Heart left ventricle (tissue), 16 donors: ENCODE results near the gene OR52I2. TPM values are rescaled to one million over a fixed set of nuclear protein-coding genes. Genes with fewer than 3 reads are reported as not detected.

Source experiments
- ATAC-seq, 4 donors: fragments of 200-7000 bp; cut with Tn5 transposase; one replicate each; pipeline ENCODE4 v1.9.1; 2020 to 2022; ENCODE audit warnings: moderate library complexity in 4 of 4, mild to moderate bottlenecking in 3 of 4, moderate number of reproducible peaks in 1 of 4
- DNase-seq, 5 donors: peaks; one replicate each; pipeline ENCODE4 v3.0.0-alpha.2; 2020
- H3K27ac ChIP-seq, 12 donors: fragments of 200-600 bp; sonication (generic) in 4 of 12; one replicate each; pipeline versions ENCODE4 v1.5.0 to v1.8.0; 2016 to 2022; ENCODE audit warnings: mild to moderate bottlenecking in 2 of 12
- H3K27me3 ChIP-seq, 9 donors: fragments of 200-600 bp; sonication (generic) in 2 of 9; one replicate each; pipeline versions ENCODE4 v1.5.1 to v1.8.0; 2016 to 2022; ENCODE audit warnings: mild to moderate bottlenecking in 3 of 9
- H3K36me3 ChIP-seq, 9 donors: fragments of 200-600 bp; sonication (generic) in 2 of 9; one replicate each; pipeline versions ENCODE4 v1.5.0 to v1.8.0; 2018 to 2022; ENCODE audit warnings: mild to moderate bottlenecking in 2 of 9
- H3K4me1 ChIP-seq, 12 donors: fragments of 200-600 bp; sonication (generic) in 4 of 12; one replicate each; pipeline versions ENCODE4 v1.5.0 to v1.8.0; 2016 to 2022; ENCODE audit warnings: mild to moderate bottlenecking in 3 of 12
- H3K4me3 ChIP-seq, 12 donors: fragments of 200-600 bp; sonication (generic) in 4 of 12; one replicate each; pipeline versions ENCODE4 v1.5.0 to v1.8.0; 2017 to 2022; ENCODE audit warnings: mild to moderate bottlenecking in 9 of 12, moderate library complexity in 4 of 12
- H3K9me3 ChIP-seq, 12 donors: fragments of 200-600 bp; sonication (generic) in 4 of 12; one replicate each; pipeline versions ENCODE4 v1.5.0 to v1.8.0; 2016 to 2022; ENCODE audit warnings: mild to moderate bottlenecking in 1 of 12
- CTCF ChIP-seq, 12 donors: fragments of 200-600 bp; sonication (generic) in 4 of 12; IDR thresholded peaks; one replicate each; pipeline versions ENCODE4 v1.5.0 to v1.8.0; 2018 to 2022; ENCODE audit warnings: antibody characterized with exemption in 12 of 12, mild to moderate bottlenecking in 5 of 12
- POLR2A ChIP-seq, 2 donors: fragments of 450-650 bp; IDR thresholded peaks; one replicate each; pipeline ENCODE4 v1.6.1; 2017; ENCODE audit warnings: antibody characterized with exemption in 2 of 2, mild to moderate bottlenecking in 2 of 2, moderate library complexity in 2 of 2
- WGBS, 4 donors: extraction: QIAGEN DNeasy Blood & Tissue Kit in 2 of 4; methylation state at CpG; one replicate each; pipeline versions ENCODE4 v1.1.5 to v1.1.7; 2013 to 2018; 5-methylcytosine and 5-hydroxymethylcytosine counted together
- intact Hi-C, 10 donors: fragments of 100-400 bp; cut with DNase I; formaldehyde crosslinking; loops; one replicate each; pipeline versions ENCODE4 v1.11.1 to v1.14.2; 2022
- polyA plus RNA-seq, 2 donors: library from polyadenylated mRNA; stranded (reverse); fragments of 200-250 nt; gene quantifications; one replicate each; pipeline ENCODE4 v1.2.3, GENCODE V29; 2013
- total RNA-seq, 9 donors: library from RNA; depleted of rRNA in 2 of 9; stranded (reverse); fragments of >200 nt in 2 of 9; fragmentation: NEBNext Ultra II Directional in 3 of 9; extraction: Animal tissue kit (Norgen Biotek cat#: 25700) in 3 of 9; gene quantifications; one replicate each; pipeline versions ENCODE4 v1.1.0 to v1.2.4, GENCODE V29; 2016 to 2023
- donor health status: ischemic (EF 13 %, LVEDD 7.1; RV severe dilation, severe dysfunction).
- donor health status: healthy with polysubstance abuse.
- donor health status: DM: no; HTN: yes; CAD: no.
- donor health status: DM: no; HTN: no; CAD: no.
- donor health status: ischemic (EF 25% LVEDD 6.9; RV normal size, moderate dysfunction).
- donor health status: ischemic (EF 25% LVEDD 5.7; RV mildly dilated, moderate dysfunction).
- donor health status: healthy.
- donor health status: DM: yes; HTN: yes; CAD: no.
- donor health status: ischemic (EF 35%, LVEDD 5.7; RV mildly dilated, moderate dysfunction).
- donor health status: nonischemic (EF 11% LVEDD 7.7; RV severe dilation, severe dysfunction).
- donor health status: DM: yes; HTN: yes; CAD: no.
- donor health status: PGD.
- donor health status: ischemic (EF 29% LVEDD 5.4; RV normal size, mild dysfunction).
- donor health status: nonischemic (EF 23%, LVEDD 6.1; RV moderate dilation, normal function).

Gene OR52I2
- total and polyA plus RNA-seq, 11 donors, result not detected

DNA sequence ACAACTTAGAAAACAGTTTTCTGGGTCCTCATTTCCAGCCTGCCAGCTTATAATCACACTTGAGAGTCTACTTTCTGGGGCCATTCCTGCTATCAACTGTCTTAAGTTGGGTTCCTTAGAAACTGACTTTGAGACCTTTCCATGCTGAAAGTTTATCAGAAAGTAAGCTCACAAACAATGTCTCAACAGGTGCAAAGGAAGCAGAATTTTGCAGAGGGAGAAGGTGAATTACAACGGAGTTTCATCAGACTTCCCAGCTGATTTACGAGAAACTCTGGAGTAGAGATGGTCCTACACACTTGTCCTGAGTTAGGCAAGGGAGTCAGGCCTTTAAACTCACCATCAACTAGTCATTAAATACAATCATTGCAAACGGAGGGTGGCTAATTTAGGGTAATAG is 4.7 kb upstream of the OR52I2 start:
- H3K27ac ChIP-seq, result no peak overlapping the region
- peaks cover 0 to 19% (median 0%) of the 10 kb centered on the region in 9 donors for H3K27me3 ChIP-seq
- H3K9me3 ChIP-seq, result no peaks in the 10 kb centered on the region
- ATAC-seq (no peak), DNase-seq (no peak)
- no peaks in the 10 kb centered on the region for H3K36me3 ChIP-seq
- intact Hi-C loops, result no loop called here
- H3K4me1 ChIP-seq, result no peaks in the 10 kb centered on the region
- H3K4me3 ChIP-seq, result no peak overlapping the region
- no peak for TF ChIP-seq POLR2A (IDR thresholded peaks at IDR 0.05)
- TF ChIP-seq CTCF (IDR thresholded peaks at IDR 0.05), result no peak
- 59 to 66% (median 63%) methylated on average over 3 of the region's 3 CpGs for WGBS, 4 donors

- TF ChIP-seq CTCF (IDR thresholded peaks at IDR 0.05) (no peak), POLR2A (IDR thresholded peaks at IDR 0.05) (no peak)
- no peak overlapping the region for H3K4me3 ChIP-seq
- intact Hi-C loops, result no loop called here
- ATAC-seq (no peak), DNase-seq (no peak)
- H3K9me3 ChIP-seq, result no peaks in the 10 kb centered on the region
- no peak overlapping the region for H3K27ac ChIP-seq
- no peaks in the 10 kb centered on the region for H3K36me3 ChIP-seq
- H3K27me3 ChIP-seq, result peaks cover 0 to 19% (median 0%) of the 10 kb centered on the region in 9 donors
- 78 to 89% (median 87%) methylated on average over 2 of the region's 2 CpGs for WGBS, 4 donors
- H3K4me1 ChIP-seq, result no peaks in the 10 kb centered on the region
These were observed 3.8 kb upstream of the OR52I2 start for GRCh38 chr11:4577761-4578160.

DNA sequence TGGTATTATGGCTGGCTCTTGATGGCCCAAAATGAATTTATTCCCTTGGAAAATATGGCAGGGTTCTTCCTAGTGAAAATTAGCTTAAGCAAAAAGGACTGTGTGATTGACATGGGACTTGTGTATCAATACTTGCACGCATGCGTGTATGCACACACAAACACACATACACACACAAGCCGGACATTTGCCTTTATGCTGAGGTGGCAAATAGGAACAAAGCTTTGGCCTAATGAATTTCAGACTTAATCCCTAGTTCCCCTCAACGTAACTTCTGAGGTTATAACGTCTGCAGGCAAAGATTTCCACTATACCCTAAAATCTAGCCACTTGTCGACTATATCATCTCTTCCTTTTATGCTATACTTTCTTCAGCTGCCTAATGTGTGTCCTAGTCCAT is 2.9 kb upstream of the OR52I2 start:
- ATAC-seq (no peak), DNase-seq (no peak)
- H3K27ac ChIP-seq, result no peak overlapping the region
- no peaks in the 10 kb centered on the region for H3K9me3 ChIP-seq
- no peaks in the 10 kb centered on the region for H3K4me1 ChIP-seq
- H3K36me3 ChIP-seq, result no peaks in the 10 kb centered on the region
- TF ChIP-seq CTCF (IDR thresholded peaks at IDR 0.05) (no peak), POLR2A (IDR thresholded peaks at IDR 0.05) (no peak)
- intact Hi-C loops, result no loop called here
- H3K4me3 ChIP-seq, result no peak overlapping the region
- 85 to 91% (median 88%) methylated on average over 6 of the region's 6 CpGs for WGBS, 4 donors
- H3K27me3 ChIP-seq, result peaks cover 0 to 19% (median 0%) of the 10 kb centered on the region in 9 donors

DNA sequence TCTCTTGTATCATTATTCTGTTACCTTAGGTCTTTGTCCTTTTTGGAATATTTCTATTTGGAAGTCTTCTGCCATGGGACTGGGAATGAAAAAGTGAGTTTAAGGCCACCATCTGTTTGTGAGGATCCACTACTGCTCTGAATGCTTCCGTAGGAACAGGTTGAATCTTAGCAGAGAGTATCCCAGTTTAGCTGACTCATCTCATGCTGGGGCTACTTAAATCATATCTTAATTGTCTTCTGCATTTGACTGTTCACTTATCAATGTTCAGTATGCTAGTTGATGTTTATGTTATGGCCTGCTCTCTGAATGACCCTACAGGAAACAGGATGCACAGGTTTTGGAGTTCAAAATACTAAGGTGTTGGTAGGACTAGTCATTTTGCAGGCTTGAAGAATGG is 1.4 kb upstream of the OR52I2 start:
- intact Hi-C loops, result no loop called here
- ATAC-seq (no peak), DNase-seq (no peak)
- TF ChIP-seq POLR2A (IDR thresholded peaks at IDR 0.05) (no peak), CTCF (IDR thresholded peaks at IDR 0.05) (no peak)
- WGBS, 4 donors, result 73 to 95% (median 88%) methylated on average over 1 of the region's 1 CpG
- Histone ChIP-seq H3K9me3 (no peaks in the 10 kb centered on the region), H3K36me3 (no peaks in the 10 kb centered on the region), H3K27me3 (peaks cover 0 to 19% (median 0%) of the 10 kb centered on the region in 9 donors), H3K4me1 (no peaks in the 10 kb centered on the region), H3K4me3 (no peak overlapping the region), H3K27ac (no peak overlapping the region)
